ENCODE measurements around the gene PRRT1. TPM values are rescaled to one million over a fixed set of nuclear protein-coding genes. Genes with fewer than 3 reads are reported as not detected.

PRRT1 gene
- total and polyA plus RNA-seq, 2 experiments from 2014 or later: 0.10 to 4.0 TPM

DNA sequence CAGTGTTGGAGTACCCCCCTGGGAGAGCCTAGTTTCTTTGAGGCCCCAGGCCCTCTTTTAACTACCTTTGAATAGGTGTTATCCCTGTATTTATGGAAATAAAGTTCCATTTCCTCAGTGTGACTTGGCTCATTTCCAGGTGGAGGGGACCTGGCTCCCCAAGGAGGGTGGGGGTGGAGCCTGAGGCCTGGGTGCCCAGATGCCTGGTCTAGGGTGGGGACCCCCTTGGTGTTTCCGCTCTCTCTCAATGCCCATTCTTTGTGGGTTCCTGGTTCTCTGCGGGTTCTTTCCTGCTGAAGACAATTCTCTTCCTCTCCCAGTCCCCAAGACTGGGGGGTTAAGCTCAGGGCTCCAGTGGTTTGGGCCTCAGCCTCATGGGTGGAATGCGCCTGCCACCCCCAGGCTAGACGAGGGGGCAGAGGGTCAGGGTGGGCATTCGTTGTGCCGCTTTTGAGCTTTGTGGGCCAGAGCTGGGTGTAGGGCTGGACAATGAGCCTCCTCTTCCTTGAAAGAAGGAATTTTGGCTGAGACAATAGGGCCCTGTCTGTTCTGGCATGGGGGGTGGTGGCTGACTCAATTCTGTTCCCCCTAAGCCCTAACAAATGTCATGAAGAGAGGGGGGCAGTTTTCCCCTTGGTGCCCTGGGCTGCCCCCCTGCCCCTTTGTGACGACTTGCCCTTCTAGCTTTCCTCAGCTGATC, 12.0 kb upstream of the PRRT1 start:
- Histone ChIP-seq H3K4me3 (no peak overlapping the region), H3K27me3 (no peaks in the 10 kb centered on the region), H3K4me2 (no peak overlapping the region), H3K9me3 (ENCODE audit: low read depth) (no peaks in the 10 kb centered on the region), H3K9me2 (replicated peaks; ENCODE audit: insufficient read depth) (no peaks in the 10 kb centered on the region), H3K4me1 (ENCODE audit: insufficient read depth) (peaks cover 5% of the 10 kb centered on the region), H3K36me3 (replicated peaks; ENCODE audit: insufficient read depth, low read depth) (no peaks in the 10 kb centered on the region), H2AFZ (no peak overlapping the region), H3K79me2 (no peaks in the 10 kb centered on the region), H3K27ac (no peak overlapping the region), H4K20me1 (ENCODE audit: insufficient read depth, poor library complexity, severe bottlenecking) (no peaks in the 10 kb centered on the region)
- TF ChIP-seq, protein P1, sequence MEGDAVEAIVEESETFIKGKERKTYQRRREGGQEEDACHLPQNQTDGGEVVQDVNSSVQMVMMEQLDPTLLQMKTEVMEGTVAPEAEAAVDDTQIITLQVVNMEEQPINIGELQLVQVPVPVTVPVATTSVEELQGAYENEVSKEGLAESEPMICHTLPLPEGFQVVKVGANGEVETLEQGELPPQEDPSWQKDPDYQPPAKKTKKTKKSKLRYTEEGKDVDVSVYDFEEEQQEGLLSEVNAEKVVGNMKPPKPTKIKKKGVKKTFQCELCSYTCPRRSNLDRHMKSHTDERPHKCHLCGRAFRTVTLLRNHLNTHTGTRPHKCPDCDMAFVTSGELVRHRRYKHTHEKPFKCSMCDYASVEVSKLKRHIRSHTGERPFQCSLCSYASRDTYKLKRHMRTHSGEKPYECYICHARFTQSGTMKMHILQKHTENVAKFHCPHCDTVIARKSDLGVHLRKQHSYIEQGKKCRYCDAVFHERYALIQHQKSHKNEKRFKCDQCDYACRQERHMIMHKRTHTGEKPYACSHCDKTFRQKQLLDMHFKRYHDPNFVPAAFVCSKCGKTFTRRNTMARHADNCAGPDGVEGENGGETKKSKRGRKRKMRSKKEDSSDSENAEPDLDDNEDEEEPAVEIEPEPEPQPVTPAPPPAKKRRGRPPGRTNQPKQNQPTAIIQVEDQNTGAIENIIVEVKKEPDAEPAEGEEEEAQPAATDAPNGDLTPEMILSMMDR (IDR thresholded peaks at IDR 0.05; ENCODE audit: poor library complexity): no peak
- TF ChIP-seq EZH2 (IDR thresholded peaks at IDR 0.05; ENCODE audit: borderline replicate concordance): no peak
- TF ChIP-seq EZH2phosphoT487 (IDR thresholded peaks at IDR 0.05; ENCODE audit: low read depth, severe bottlenecking, unreplicated experiment): no peak
- no peak for DNase-seq (ENCODE audit: low spot score)
- 93% methylated on average over 7 of the region's 7 CpGs for WGBS (ENCODE audit: low lambda C conversion rate, missing lambda C conversion rate)

DNA sequence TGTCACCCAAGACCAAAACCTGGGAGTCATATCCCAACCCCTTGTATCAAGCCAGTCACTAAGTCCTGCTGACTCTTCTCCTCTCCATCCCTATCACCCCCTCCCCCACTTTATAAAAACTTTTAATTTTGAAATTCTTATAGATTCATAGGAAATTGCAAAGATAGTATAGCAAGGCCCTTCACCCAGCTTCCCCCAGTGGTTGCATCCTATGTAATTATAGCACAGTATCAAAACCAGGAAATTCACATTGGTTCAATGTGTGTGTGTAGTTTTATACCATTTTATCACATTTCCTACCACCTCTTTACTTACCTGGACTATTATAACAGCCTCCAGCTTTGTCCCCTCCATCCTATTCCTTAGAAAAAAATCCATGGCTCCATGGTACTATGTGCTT, 6.3 kb upstream of the PRRT1 start:
- Histone ChIP-seq H3K4me3 (no peak overlapping the region), H3K36me3 (replicated peaks; ENCODE audit: insufficient read depth, low read depth) (peaks cover 6% of the 10 kb centered on the region), H3K9me2 (replicated peaks; ENCODE audit: insufficient read depth) (no peaks in the 10 kb centered on the region), H3K27ac (no peak overlapping the region), H3K4me1 (ENCODE audit: insufficient read depth) (peaks cover 10% of the 10 kb centered on the region), H2AFZ (no peak overlapping the region), H3K9me3 (ENCODE audit: low read depth) (no peaks in the 10 kb centered on the region), H4K20me1 (ENCODE audit: insufficient read depth, poor library complexity, severe bottlenecking) (no peaks in the 10 kb centered on the region), H3K27me3 (no peaks in the 10 kb centered on the region), H3K79me2 (peaks cover 28% of the 10 kb centered on the region), H3K4me2 (no peak overlapping the region)
- no peak for DNase-seq (ENCODE audit: low spot score)
- TF ChIP-seq EZH2phosphoT487 (IDR thresholded peaks at IDR 0.05; ENCODE audit: low read depth, severe bottlenecking, unreplicated experiment) (no peak), EZH2 (IDR thresholded peaks at IDR 0.05; ENCODE audit: borderline replicate concordance) (no peak)
- TF ChIP-seq, protein P1 (IDR thresholded peaks at IDR 0.05; ENCODE audit: poor library complexity): no peak

DNA sequence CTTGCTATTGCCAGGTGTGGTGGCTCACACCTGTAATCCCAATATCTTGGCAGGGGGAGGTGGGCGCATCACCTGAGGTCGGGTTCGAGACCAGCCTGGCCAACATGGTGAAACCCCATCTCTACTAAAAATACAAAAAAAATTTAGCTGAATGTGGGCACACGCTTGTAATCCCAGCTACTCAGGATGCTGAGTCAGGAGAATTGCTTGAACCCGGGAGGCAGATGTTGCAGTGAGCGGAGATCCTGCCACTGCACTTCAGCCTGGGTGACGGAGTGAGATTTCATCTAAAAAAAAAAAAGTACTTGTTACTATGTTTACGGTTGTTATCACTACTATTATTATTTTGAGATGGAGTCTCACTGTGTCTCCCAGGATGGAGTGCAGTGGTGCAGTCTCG, 5.2 kb upstream of the PRRT1 start:
- TF ChIP-seq EZH2phosphoT487 (IDR thresholded peaks at IDR 0.05; ENCODE audit: low read depth, severe bottlenecking, unreplicated experiment) (no peak), EZH2 (IDR thresholded peaks at IDR 0.05; ENCODE audit: borderline replicate concordance) (no peak)
- Histone ChIP-seq H3K9me3 (ENCODE audit: low read depth) (no peaks in the 10 kb centered on the region), H3K27ac (no peak overlapping the region), H3K79me2 (peaks cover 28% of the 10 kb centered on the region), H2AFZ (no peak overlapping the region), H3K36me3 (replicated peaks; ENCODE audit: insufficient read depth, low read depth) (peaks cover 6% of the 10 kb centered on the region), H4K20me1 (ENCODE audit: insufficient read depth, poor library complexity, severe bottlenecking) (no peaks in the 10 kb centered on the region), H3K27me3 (no peaks in the 10 kb centered on the region), H3K4me1 (ENCODE audit: insufficient read depth) (peaks cover 21% of the 10 kb centered on the region), H3K4me2 (no peak overlapping the region), H3K9me2 (replicated peaks; ENCODE audit: insufficient read depth) (no peaks in the 10 kb centered on the region), H3K4me3 (no peak overlapping the region)
- WGBS (ENCODE audit: low lambda C conversion rate, missing lambda C conversion rate): 97% methylated on average over 9 of the region's 9 CpGs
- DNase-seq (ENCODE audit: low spot score): no peak

DNA sequence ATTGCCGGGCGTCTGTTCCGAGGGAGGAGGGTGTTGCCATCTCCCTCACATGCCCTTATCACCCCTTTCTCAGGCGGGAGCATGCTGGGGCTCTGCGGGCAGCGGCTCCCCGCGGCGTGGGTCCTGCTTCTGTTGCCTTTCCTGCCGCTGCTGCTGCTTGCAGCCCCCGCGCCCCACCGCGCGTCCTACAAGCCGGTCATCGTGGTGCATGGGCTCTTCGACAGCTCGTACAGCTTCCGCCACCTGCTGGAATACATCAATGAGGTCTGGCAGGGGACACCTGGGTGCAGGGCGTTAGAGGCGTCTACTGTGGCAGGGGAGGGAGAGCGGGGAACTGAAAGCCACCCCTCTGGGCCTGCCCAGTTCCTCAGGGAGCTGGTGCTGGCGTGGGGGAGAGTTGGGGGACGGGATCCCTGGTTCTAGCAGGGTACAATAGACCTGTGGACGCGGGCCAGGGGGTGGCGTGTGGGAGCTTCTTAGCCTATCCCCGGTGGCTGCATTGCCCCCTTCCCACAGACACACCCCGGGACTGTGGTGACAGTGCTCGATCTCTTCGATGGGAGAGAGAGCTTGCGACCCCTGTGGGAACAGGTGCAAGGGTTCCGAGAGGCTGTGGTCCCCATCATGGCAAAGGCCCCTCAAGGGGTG, 2.9 kb upstream of the PRRT1 start:
- Histone ChIP-seq H3K4me1 (ENCODE audit: insufficient read depth) (peaks cover 22% of the 10 kb centered on the region), H3K27ac (peak overlapping the region; percentile 96), H3K9me2 (replicated peaks; ENCODE audit: insufficient read depth) (no peaks in the 10 kb centered on the region), H3K79me2 (peaks cover 28% of the 10 kb centered on the region), H3K36me3 (replicated peaks; ENCODE audit: insufficient read depth, low read depth) (peaks cover 6% of the 10 kb centered on the region), H3K4me2 (peak overlapping the region; percentile 87), H3K27me3 (peaks cover 9% of the 10 kb centered on the region), H3K4me3 (peak overlapping the region; percentile 72), H2AFZ (peak overlapping the region; percentile 61), H4K20me1 (ENCODE audit: insufficient read depth, poor library complexity, severe bottlenecking) (no peaks in the 10 kb centered on the region), H3K9me3 (ENCODE audit: low read depth) (no peaks in the 10 kb centered on the region)
- TF ChIP-seq, protein P1 (IDR thresholded peaks at IDR 0.05; ENCODE audit: poor library complexity): peak; percentile 69
- TF ChIP-seq EZH2 (IDR thresholded peaks at IDR 0.05; ENCODE audit: borderline replicate concordance): no peak
- DNase-seq (ENCODE audit: low spot score): peak; percentile 90
- 14% methylated on average over 34 of the region's 34 CpGs for WGBS (ENCODE audit: low lambda C conversion rate, missing lambda C conversion rate)
